Measurements from ENCODE around the gene TEAD1. TPM values are rescaled to one million over a fixed set of nuclear protein-coding genes. Genes with fewer than 3 reads are reported as not detected.

Gene TEAD1
- total and polyA plus RNA-seq, 4 donors: 9.1 to 38.4 (median 10.7) TPM

- TF ChIP-seq GABPA (IDR thresholded peaks at IDR 0.05 in 1 of 2, conservative IDR thresholded peaks at IDR 0.05 in 1 of 2): no peak
- TF ChIP-seq, protein P1, sequence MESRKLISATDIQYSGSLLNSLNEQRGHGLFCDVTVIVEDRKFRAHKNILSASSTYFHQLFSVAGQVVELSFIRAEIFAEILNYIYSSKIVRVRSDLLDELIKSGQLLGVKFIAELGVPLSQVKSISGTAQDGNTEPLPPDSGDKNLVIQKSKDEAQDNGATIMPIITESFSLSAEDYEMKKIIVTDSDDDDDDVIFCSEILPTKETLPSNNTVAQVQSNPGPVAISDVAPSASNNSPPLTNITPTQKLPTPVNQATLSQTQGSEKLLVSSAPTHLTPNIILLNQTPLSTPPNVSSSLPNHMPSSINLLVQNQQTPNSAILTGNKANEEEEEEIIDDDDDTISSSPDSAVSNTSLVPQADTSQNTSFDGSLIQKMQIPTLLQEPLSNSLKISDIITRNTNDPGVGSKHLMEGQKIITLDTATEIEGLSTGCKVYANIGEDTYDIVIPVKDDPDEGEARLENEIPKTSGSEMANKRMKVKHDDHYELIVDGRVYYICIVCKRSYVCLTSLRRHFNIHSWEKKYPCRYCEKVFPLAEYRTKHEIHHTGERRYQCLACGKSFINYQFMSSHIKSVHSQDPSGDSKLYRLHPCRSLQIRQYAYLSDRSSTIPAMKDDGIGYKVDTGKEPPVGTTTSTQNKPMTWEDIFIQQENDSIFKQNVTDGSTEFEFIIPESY (IDR thresholded peaks at IDR 0.05): no peak
- TF ChIP-seq, protein P2, sequence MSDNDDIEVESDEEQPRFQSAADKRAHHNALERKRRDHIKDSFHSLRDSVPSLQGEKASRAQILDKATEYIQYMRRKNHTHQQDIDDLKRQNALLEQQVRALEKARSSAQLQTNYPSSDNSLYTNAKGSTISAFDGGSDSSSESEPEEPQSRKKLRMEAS (IDR thresholded peaks at IDR 0.05): no peak
- no peak for TF ChIP-seq NR2F2 (IDR thresholded peaks at IDR 0.05)
- no peak for TF ChIP-seq FOXA2 (IDR thresholded peaks at IDR 0.05)
- TF ChIP-seq JUND (IDR thresholded peaks at IDR 0.05): no peak
- TF ChIP-seq FOXA1 (IDR thresholded peaks at IDR 0.05): no peak
- TF ChIP-seq, protein P3, sequence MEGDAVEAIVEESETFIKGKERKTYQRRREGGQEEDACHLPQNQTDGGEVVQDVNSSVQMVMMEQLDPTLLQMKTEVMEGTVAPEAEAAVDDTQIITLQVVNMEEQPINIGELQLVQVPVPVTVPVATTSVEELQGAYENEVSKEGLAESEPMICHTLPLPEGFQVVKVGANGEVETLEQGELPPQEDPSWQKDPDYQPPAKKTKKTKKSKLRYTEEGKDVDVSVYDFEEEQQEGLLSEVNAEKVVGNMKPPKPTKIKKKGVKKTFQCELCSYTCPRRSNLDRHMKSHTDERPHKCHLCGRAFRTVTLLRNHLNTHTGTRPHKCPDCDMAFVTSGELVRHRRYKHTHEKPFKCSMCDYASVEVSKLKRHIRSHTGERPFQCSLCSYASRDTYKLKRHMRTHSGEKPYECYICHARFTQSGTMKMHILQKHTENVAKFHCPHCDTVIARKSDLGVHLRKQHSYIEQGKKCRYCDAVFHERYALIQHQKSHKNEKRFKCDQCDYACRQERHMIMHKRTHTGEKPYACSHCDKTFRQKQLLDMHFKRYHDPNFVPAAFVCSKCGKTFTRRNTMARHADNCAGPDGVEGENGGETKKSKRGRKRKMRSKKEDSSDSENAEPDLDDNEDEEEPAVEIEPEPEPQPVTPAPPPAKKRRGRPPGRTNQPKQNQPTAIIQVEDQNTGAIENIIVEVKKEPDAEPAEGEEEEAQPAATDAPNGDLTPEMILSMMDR (IDR thresholded peaks at IDR 0.05; ENCODE audit: low read depth, low read length, missing input control): no peak
- TF ChIP-seq REST (IDR thresholded peaks at IDR 0.05): no peak
- TF ChIP-seq RXRA (IDR thresholded peaks at IDR 0.05): no peak
- TF ChIP-seq ATF3 (IDR thresholded peaks at IDR 0.05): no peak
- TF ChIP-seq SP1 (IDR thresholded peaks at IDR 0.05): no peak
- no peak for TF ChIP-seq RAD21 (IDR thresholded peaks at IDR 0.05)
- TF ChIP-seq YY1 (IDR thresholded peaks at IDR 0.05): no peak
Measured at GRCh38 chr11:12775955-12776354, 101.7 kb downstream of the TEAD1 start.

GRCh38 chr11:12777208-12777874 is 103.1 kb downstream of the TEAD1 start:
- no peaks in the 10 kb centered on the region for H3K36me3 ChIP-seq (ENCODE audit: control insufficient read depth in 4 of 4, insufficient read depth in 3 of 4, low read depth in 1 of 4, low read length in 3 of 4)
- no peak overlapping the region for H3K9ac ChIP-seq (ENCODE audit: low read depth in 1 of 2, low read length in 2 of 2)
- no peaks in the 10 kb centered on the region for H3K4me1 ChIP-seq (ENCODE audit: control insufficient read depth in 4 of 4, insufficient read depth in 4 of 4, low read length in 3 of 4)
- H3K4me3 ChIP-seq (ENCODE audit: low read depth in 1 of 3, low read length in 3 of 3): no peak overlapping the region
- H3K27ac ChIP-seq (ENCODE audit: low read depth in 1 of 2, low read length in 2 of 2): no peak overlapping the region
- H3K27me3 ChIP-seq (ENCODE audit: control insufficient read depth in 4 of 4, insufficient read depth in 4 of 4, low read length in 3 of 4): no peaks in the 10 kb centered on the region
- DNase-seq (ENCODE audit: low spot score): no peak
- TF ChIP-seq REST (IDR thresholded peaks at IDR 0.05) (no peak), RAD21 (IDR thresholded peaks at IDR 0.05) (peak in 1 of 2 donors; percentile 30)
- no peaks in the 10 kb centered on the region for H3K9me3 ChIP-seq (ENCODE audit: control insufficient read depth in 4 of 4, low read length in 3 of 4)
- 80% methylated on average over 5 of the region's 5 CpGs for WGBS

More at GRCh38 chr11:12775955-12776354, 101.7 kb downstream of the TEAD1 start:
- Histone ChIP-seq H3K4me1 (ENCODE audit: control insufficient read depth in 4 of 4, insufficient read depth in 4 of 4, low read length in 3 of 4) (no peaks in the 10 kb centered on the region), H3K36me3 (ENCODE audit: control insufficient read depth in 4 of 4, insufficient read depth in 3 of 4, low read depth in 1 of 4, low read length in 3 of 4) (no peaks in the 10 kb centered on the region), H3K27ac (ENCODE audit: low read depth in 1 of 2, low read length in 2 of 2) (no peak overlapping the region), H3K4me3 (ENCODE audit: low read depth in 1 of 3, low read length in 3 of 3) (no peak overlapping the region), H3K9ac (ENCODE audit: low read depth in 1 of 2, low read length in 2 of 2) (no peak overlapping the region), H3K27me3 (ENCODE audit: control insufficient read depth in 4 of 4, insufficient read depth in 4 of 4, low read length in 3 of 4) (no peaks in the 10 kb centered on the region), H3K9me3 (ENCODE audit: control insufficient read depth in 4 of 4, low read length in 3 of 4) (no peaks in the 10 kb centered on the region)
- WGBS: 96% methylated on average over 10 of the region's 10 CpGs
- DNase-seq (ENCODE audit: low spot score): no peak

All from liver (tissue), 9 donors.